A549 (cell line): ENCODE data around the gene CUX1. TPM values are rescaled to one million over a fixed set of nuclear protein-coding genes. Genes with fewer than 3 reads are reported as not detected.
A peak's percentile ranks its signal among the peaks of the same experiment; 100 is the strongest.
"Not testable (repeated sequence)": the region's sequence is repeated elsewhere in the genome, so short reads cannot be mapped to it uniquely, and the experiment has no call there.

Experiments
- ATAC-seq, 2 experiments: fragments of 200-7000 bp in 1 of 2; fragments of >200 bp in 1 of 2; cut with Nextera tagmentation in 1 of 2; cut with Tn5 transposase in 1 of 2; 3 replicates each; pipeline versions ENCODE4 v1.8.0 to v1.9.1; 2018 to 2020; ENCODE audit warnings: mild to moderate bottlenecking in 1 of 2, moderate library complexity in 1 of 2
- CTCF ChIA-PET: fragments of 300-600 bp; sonication (Branson Sonifier 250); formaldehyde crosslinking; extraction: SDS; loops from one replicate; lab custom pipeline; 2021; ENCODE audit warnings: antibody characterized with exemption, inconsistent platforms; lab: Yijun Ruan, JAX
- POLR2A ChIA-PET: fragments of 350-600 bp; formaldehyde crosslinking; extraction: SDS; loops from one replicate; lab custom pipeline; 2021; ENCODE audit warnings: antibody characterized with exemption, inconsistent platforms; lab: Yijun Ruan, JAX
- DNase-seq, 2 experiments: peaks; one replicate each; pipeline versions ENCODE4 v3.0.0 to v3.0.0-alpha.2; 2011 to 2016; ENCODE audit warnings: low read depth in 1 of 2, low spot score in 1 of 2
- FAIRE-seq: peaks from 2 replicates; lab custom pipeline; 2011; peaks lifted over from hg19 to GRCh38; lab: Jason Lieb, UNC
- H3K27ac ChIP-seq, 2 experiments: fragments of >200 bp; sonication (Bioruptor Twin); formaldehyde crosslinking; 3 replicates each; pipeline ENCODE4 v1.5.1; 2016 to 2017
- H3K4me1 ChIP-seq: fragments of >200 bp; sonication (Bioruptor Twin); formaldehyde crosslinking; 3 replicates; pipeline ENCODE4 v1.6.1; 2016
- H3K4me2 ChIP-seq: fragments of >200 bp; sonication (Bioruptor Twin); formaldehyde crosslinking; 3 replicates; pipeline ENCODE4 v1.6.1; 2016
- H3K4me3 ChIP-seq: fragments of >200 bp; sonication (Bioruptor Twin); formaldehyde crosslinking; 3 replicates; pipeline ENCODE4 v1.5.1; 2016
- H3K9me3 ChIP-seq: fragments of >200 bp; sonication (Bioruptor Twin); formaldehyde crosslinking; 3 replicates; pipeline ENCODE4 v1.6.1; 2016
- ATOH8 ChIP-seq: fragments of 250-450 bp; sonication (Bioruptor Pico); IDR thresholded peaks from 2 replicates; pipeline ENCODE4 v1.5.0; 2020; ENCODE audit warnings: low read depth, mild to moderate bottlenecking, moderate library complexity
- BHLHE40 ChIP-seq: IDR thresholded peaks from 2 replicates; pipeline ENCODE4 v1.6.1; 2012; ENCODE audit warnings: low read depth, low read length, inconsistent platforms
- CBX2 ChIP-seq: fragments of 200-600 bp; sonication (generic); IDR thresholded peaks from 2 replicates; pipeline ENCODE4 v1.6.1; 2016; ENCODE audit warnings: low read depth, mild to moderate bottlenecking, borderline replicate concordance
- CBX8 ChIP-seq: fragments of 200-600 bp; sonication (generic); IDR thresholded peaks from 2 replicates; pipeline ENCODE4 v1.6.1; 2016
- CEBPB ChIP-seq, 2 experiments: fragments of >200 bp in 1 of 2; sonication (Bioruptor Twin) in 1 of 2; formaldehyde crosslinking in 1 of 2; IDR thresholded peaks; 2 replicates each; pipeline ENCODE4 v1.6.1; 2012 to 2016
- CHD4 ChIP-seq: fragments of 200-600 bp; sonication (generic); IDR thresholded peaks from 2 replicates; pipeline ENCODE4 v1.6.1; 2016; ENCODE audit warnings: antibody characterized with exemption, mild to moderate bottlenecking, borderline replicate concordance
- EHF ChIP-seq: fragments of 250-450 bp; sonication (Bioruptor Pico); IDR thresholded peaks from 2 replicates; pipeline ENCODE4 v1.5.0; 2020; ENCODE audit warnings: mild to moderate bottlenecking
- ELK1 ChIP-seq: fragments of 150-350 bp; IDR thresholded peaks from 2 replicates; pipeline ENCODE4 v1.6.1; 2014; ENCODE audit warnings: low read depth, mild to moderate bottlenecking, low read length
- EP300 ChIP-seq, 2 experiments: fragments of >200 bp; sonication (Bioruptor Twin); formaldehyde crosslinking; IDR thresholded peaks; 2 replicates in 1 of 2; 3 replicates in 1 of 2; pipeline ENCODE4 v1.6.1; 2016 to 2017
- FOXS1 ChIP-seq: fragments of 250-450 bp; sonication (Bioruptor Pico); IDR thresholded peaks from 2 replicates; pipeline ENCODE4 v1.5.0; 2020; ENCODE audit warnings: mild to moderate bottlenecking, moderate library complexity
- GATA3 ChIP-seq: IDR thresholded peaks from 2 replicates; pipeline ENCODE4 v1.6.1; 2012; ENCODE audit warnings: borderline replicate concordance
- HMGXB4 ChIP-seq: fragments of 250-450 bp; sonication (Bioruptor Pico); IDR thresholded peaks from 2 replicates; pipeline ENCODE4 v1.5.0; 2021; ENCODE audit warnings: mild to moderate bottlenecking, moderate library complexity, borderline replicate concordance
- HOXB5 ChIP-seq: fragments of 250-450 bp; sonication (Bioruptor Pico); IDR thresholded peaks from 2 replicates; pipeline ENCODE4 v1.5.0; 2020; ENCODE audit warnings: mild to moderate bottlenecking, moderate library complexity
- JUNB ChIP-seq: fragments of >200 bp; sonication (Bioruptor Twin); formaldehyde crosslinking; IDR thresholded peaks from 2 replicates; pipeline ENCODE4 v1.6.1; 2016
- KDM1A ChIP-seq: fragments of 200-600 bp; sonication (generic); IDR thresholded peaks from 2 replicates; pipeline ENCODE4 v1.6.1; 2016; ENCODE audit warnings: low read depth, mild to moderate bottlenecking
- MAFK ChIP-seq: fragments of 450-650 bp; IDR thresholded peaks from 2 replicates; pipeline ENCODE4 v1.6.1; 2014; ENCODE audit not compliant: partially characterized antibody
- RAD21 ChIP-seq, 2 experiments: fragments of >200 bp in 1 of 2; sonication (Bioruptor Twin) in 1 of 2; formaldehyde crosslinking in 1 of 2; IDR thresholded peaks in 1 of 2; conservative IDR thresholded peaks in 1 of 2; 2 replicates in 1 of 2; 3 replicates in 1 of 2; pipeline ENCODE4 v1.6.1; 2012 to 2018; ENCODE audit warnings: inconsistent platforms in 1 of 2
- RFX5 ChIP-seq: fragments of 450-650 bp; IDR thresholded peaks from 2 replicates; pipeline ENCODE4 v1.7.1; 2014; ENCODE audit warnings: antibody characterized with exemption, mild to moderate bottlenecking, moderate library complexity
- RNF2 ChIP-seq: fragments of 200-600 bp; sonication (generic); IDR thresholded peaks from 2 replicates; pipeline ENCODE4 v1.6.1; 2016; ENCODE audit warnings: low read depth, mild to moderate bottlenecking, antibody characterized with exemption, moderate library complexity, borderline replicate concordance
- SREBF2 ChIP-seq: fragments of 450-650 bp; IDR thresholded peaks from 2 replicates; pipeline ENCODE4 v1.6.1; 2014; ENCODE audit warnings: mild to moderate bottlenecking, moderate library complexity
- whole genome bisulfite sequencing: methylation state at CpG from one replicate; pipeline ENCODE4 v1.1.6; 2017; ENCODE audit errors: missing lambda C conversion rate; 5-methylcytosine and 5-hydroxymethylcytosine counted together
- polyA plus RNA-seq, 4 experiments: library from polyadenylated mRNA; depleted of rRNA in 3 of 4; stranded (reverse); fragments of >200 nt; fragmentation: RNase III in 1 of 4; extraction: RNeasy Plus Mini Kit Qiagen cat#74134 plus additional on column Dnase treatment in 1 of 4; gene quantifications; 2 replicates in 3 of 4; 3 replicates in 1 of 4; pipeline ENCODE4 v1.2.3, GENCODE V29; 2011 to 2017

Gene CUX1
- polyA plus RNA-seq, 2 of the 4 experiments (the other 2 are of a cell fraction): 32.7 to 33.4 TPM

GRCh38 chr7:101885597-101885955 is 68.2 kb downstream of the CUX1 start:
- Histone ChIP-seq H3K4me2 (no peak overlapping the region; the same call in 2 of the 3 replicates), H3K4me3 (no peak overlapping the region), H3K4me1 (peaks cover 84% of the 10 kb centered on the region), H3K9me3 (no peaks in the 10 kb centered on the region), H3K27ac (peak overlapping the region; percentile 93 to 96)
- ChIA-PET POLR2A (no interaction called here), CTCF (interaction anchor here (0.8 to 1.7 kb wide), 2 partner anchors 18 to 351 kb away, joined by 3 to 7 read pairs; no protein-coding TSS in a partner anchor)
- FAIRE-seq (no peak), DNase-seq (no peak), ATAC-seq (no peak)
- 96% methylated on average over 12 of the region's 12 CpGs for WGBS
- TF ChIP-seq CHD4: no peak
- no peak for TF ChIP-seq MAFK
- no peak for TF ChIP-seq ATOH8

- ATAC-seq, H3K4me3 ChIP-seq, H3K9me3 ChIP-seq, FAIRE-seq, DNase-seq: not testable (repeated sequence)
- peak overlapping the region; percentile 50; the same call in 2 of the 3 replicates for H3K4me2 ChIP-seq
- ChIA-PET CTCF (interaction anchor here (0.6 to 0.9 kb wide), 3 partner anchors 18 to 1299 kb away, joined by 3 read pairs; no protein-coding TSS in a partner anchor), POLR2A (interaction anchor here (1.1 kb wide), 1 partner anchor 30 kb away, joined by 4 read pairs; no protein-coding TSS in a partner anchor)
- H3K27ac ChIP-seq: peak overlapping the region; percentile 93 to 96
- WGBS: 86% methylated on average over 4 of the region's 4 CpGs
- peaks cover 83% of the 10 kb centered on the region for H3K4me1 ChIP-seq
These were observed 69.9 kb downstream of the CUX1 start for GRCh38 chr7:101887352-101887751.

GRCh38 chr7:101888564-101888963 is 71.1 kb downstream of the CUX1 start:
- DNase-seq, ATAC-seq, H3K9me3 ChIP-seq, FAIRE-seq, POLR2A ChIA-PET, H3K4me3 ChIP-seq: not testable (repeated sequence)
- WGBS: 91% methylated on average over 3 of the region's 3 CpGs
- Histone ChIP-seq H3K27ac (peak overlapping the region; percentile 93 to 96), H3K4me2 (peak overlapping the region; percentile 50; the same call in 1 of the 3 replicates), H3K4me1 (peaks cover 86% of the 10 kb centered on the region)
- TF ChIP-seq MAFK: peak; percentile 74
- CTCF ChIA-PET: interaction anchor here (0.6 to 1.4 kb wide), 4 partner anchors 13 to 145 kb away, joined by 3 to 4 read pairs (median 4); no protein-coding TSS in a partner anchor

- peak overlapping the region; percentile 38 to 93; a peak in 4 of 6 replicates for H3K27ac ChIP-seq
- no peak for FAIRE-seq
- no peak for TF ChIP-seq RNF2
- TF ChIP-seq HMGXB4: no peak
- TF ChIP-seq GATA3: no peak
- no peak for TF ChIP-seq CBX8
- TF ChIP-seq SREBF2: no peak
- no peak for TF ChIP-seq EHF
- TF ChIP-seq KDM1A: no peak
- TF ChIP-seq BHLHE40: no peak
- TF ChIP-seq RFX5: no peak
- TF ChIP-seq CHD4: no peak
- TF ChIP-seq RAD21 (conservative IDR thresholded peaks at IDR 0.05 in 1 of 2, IDR thresholded peaks at IDR 0.05 in 1 of 2): no peak
- TF ChIP-seq ATOH8: no peak
- TF ChIP-seq EP300 (IDR thresholded peaks at IDR 0.05): no peak
- TF ChIP-seq HOXB5: no peak
- TF ChIP-seq FOXS1 (CRISPR knock-in tag): no peak
- TF ChIP-seq CEBPB (IDR thresholded peaks at IDR 0.05): no peak
- no peak for TF ChIP-seq CBX2
- no peak for TF ChIP-seq JUNB
- no peak for TF ChIP-seq ELK1
- H3K4me3 ChIP-seq: no peak overlapping the region
- no peak for ATAC-seq
- DNase-seq: no peak
- H3K9me3 ChIP-seq: no peaks in the 10 kb centered on the region
- no peak overlapping the region; the same call in 2 of the 3 replicates for H3K4me2 ChIP-seq
- 83% methylated on average over 7 of the region's 7 CpGs for WGBS
- H3K4me1 ChIP-seq: peaks cover 62% of the 10 kb centered on the region
- POLR2A ChIA-PET: no interaction called here
- CTCF ChIA-PET: interaction anchor here (1.6 kb wide), 1 partner anchor 9 kb away, joined by 5 read pairs; no protein-coding TSS in a partner anchor
These were observed 73.5 kb downstream of the CUX1 start for GRCh38 chr7:101890749-101891523.
